ENCODE data around the gene CERS2. TPM values are rescaled to one million over a fixed set of nuclear protein-coding genes. Genes with fewer than 3 reads are reported as not detected.

The CERS2 gene
- total RNA-seq, 6 experiments from 2014 or later: 189 to 305 (median 255) TPM

- Mint-ChIP-seq H3K27ac (peak within 1 kb of the TSS; percentile 95), H3K9me3 (peaks cover 12% of the 10 kb centered on the region), H3K4me1 (ENCODE audit: low read depth) (peaks cover 19% of the 10 kb centered on the region), H3K27me3 (ENCODE audit: insufficient read depth) (no peaks in the 10 kb centered on the region; the same call in 1 of the 2 replicates), H3K4me3 (peak within 1 kb of the TSS; percentile 97), H3K36me3 (ENCODE audit: low read depth) (peaks cover 43% of the 10 kb centered on the region)
- DNase-seq: peak; percentile 95
- peak; percentile 31; the same call in 1 of the 2 replicates for TF ChIP-seq CTCF (IDR thresholded peaks at IDR 0.05)
Measured at GRCh38 chr1:150926097-150926741, 48.4 kb downstream of the CERS2 start, which contains the start of gene SETDB1. Gene SETDB1 (plus strand): TSS chr1:150926363. CDS start chr1:150927715, 1,352 bp downstream.

- Mint-ChIP-seq H3K9me3 (peaks cover 4% of the 10 kb centered on the region; the same call in 1 of the 2 replicates), H3K36me3 (ENCODE audit: low read depth) (peaks cover 33% of the 10 kb centered on the region), H3K4me1 (ENCODE audit: low read depth) (peaks cover 19% of the 10 kb centered on the region), H3K27ac (no peak overlapping the region; the same call in 1 of the 2 replicates), H3K27me3 (ENCODE audit: insufficient read depth) (no peaks in the 10 kb centered on the region; the same call in 1 of the 2 replicates), H3K4me3 (peak overlapping the region; percentile 97)
- DNase-seq: no peak
- TF ChIP-seq CTCF (IDR thresholded peaks at IDR 0.05): no peak
Measured at GRCh38 chr1:150925080-150925479, 49.6 kb downstream of the CERS2 start.

- Mint-ChIP-seq H3K27ac (peak overlapping the region; percentile 49), H3K36me3 (ENCODE audit: low read depth) (peaks cover 10% of the 10 kb centered on the region; the same call in 1 of the 2 replicates), H3K4me3 (peak overlapping the region; percentile 42; the same call in 1 of the 2 replicates), H3K27me3 (ENCODE audit: insufficient read depth) (no peaks in the 10 kb centered on the region; the same call in 1 of the 2 replicates), H3K4me1 (ENCODE audit: low read depth) (peaks cover 16% of the 10 kb centered on the region), H3K9me3 (no peaks in the 10 kb centered on the region)
- DNase-seq: peak; percentile 92
- peak; percentile 92 for TF ChIP-seq CTCF (IDR thresholded peaks at IDR 0.05)
Measured at GRCh38 chr1:150922519-150922975, 52.1 kb downstream of the CERS2 start.

GRCh38 chr1:150917387-150917786 lies 57.2 kb downstream of the CERS2 start:
- H3K4me1 Mint-ChIP-seq (ENCODE audit: low read depth): peaks cover 21% of the 10 kb centered on the region
- H3K36me3 Mint-ChIP-seq (ENCODE audit: low read depth): no peaks in the 10 kb centered on the region
- no peaks in the 10 kb centered on the region for H3K9me3 Mint-ChIP-seq
- no peak for DNase-seq
- H3K27ac Mint-ChIP-seq: no peak overlapping the region
- no peak for TF ChIP-seq CTCF (IDR thresholded peaks at IDR 0.05)
- H3K4me3 Mint-ChIP-seq: no peak overlapping the region
- H3K27me3 Mint-ChIP-seq (ENCODE audit: insufficient read depth): peaks cover 2% of the 10 kb centered on the region

Other genes starting within 250 kb of the CERS2 start
- gene CTSS, start 209.1 kb downstream of the CERS2 start, total RNA-seq (2021; fragmentation: NEBNext Ultra II Directional; extraction: Animal tissue kit (Norgen Biotek cat#: 25700)): under 1 TPM in 5 of 6 experiments, not detected in 1; 0.14 to 0.77 (median 0.31) TPM
- 100 to 1,000 TPM in 4 of 6 experiments, 10 to 100 TPM in 1, 1 to 10 TPM in 1; 8.5 to 104 (median 101) TPM for gene CTSK, start 166.6 kb downstream of the CERS2 start, total RNA-seq (2021; fragmentation: NEBNext Ultra II Directional; extraction: Animal tissue kit (Norgen Biotek cat#: 25700))
- gene ARNT, start 98.2 kb downstream of the CERS2 start, total RNA-seq (2021; fragmentation: NEBNext Ultra II Directional; extraction: Animal tissue kit (Norgen Biotek cat#: 25700)): 10 to 100 TPM; 21.7 to 28.0 (median 25.2) TPM
- not detected for gene CTXND2, start 87.7 kb downstream of the CERS2 start, total RNA-seq (2021; fragmentation: NEBNext Ultra II Directional; extraction: Animal tissue kit (Norgen Biotek cat#: 25700))
- gene SETDB1, start 48.5 kb downstream of the CERS2 start, total RNA-seq (2021; fragmentation: NEBNext Ultra II Directional; extraction: Animal tissue kit (Norgen Biotek cat#: 25700)): 10 to 100 TPM; 21.0 to 25.7 (median 23.4) TPM
- under 1 TPM; 0.28 to 0.55 (median 0.46) TPM for gene ANXA9, start 7.5 kb upstream of the CERS2 start, total RNA-seq (2021; fragmentation: NEBNext Ultra II Directional; extraction: Animal tissue kit (Norgen Biotek cat#: 25700))
- gene MINDY1, start 32.1 kb upstream of the CERS2 start, total RNA-seq (2021; fragmentation: NEBNext Ultra II Directional; extraction: Animal tissue kit (Norgen Biotek cat#: 25700)): 10 to 100 TPM in 1 of 6 experiments, 1 to 10 TPM in 5; 8.3 to 11.9 (median 9.0) TPM
- 10 to 100 TPM in 1 of 6 experiments, 1 to 10 TPM in 5; 6.6 to 10.0 (median 7.7) TPM for gene PRUNE1, start 33.6 kb upstream of the CERS2 start, total RNA-seq (2021; fragmentation: NEBNext Ultra II Directional; extraction: Animal tissue kit (Norgen Biotek cat#: 25700))
- under 1 TPM in 5 of 6 experiments, not detected in 1; 0.06 to 0.31 (median 0.12) TPM for gene BNIPL, start 61.8 kb upstream of the CERS2 start, total RNA-seq (2021; fragmentation: NEBNext Ultra II Directional; extraction: Animal tissue kit (Norgen Biotek cat#: 25700))
- 1 to 10 TPM; 3.0 to 6.6 (median 4.6) TPM for gene C1orf56, start 72.9 kb upstream of the CERS2 start, total RNA-seq (2021; fragmentation: NEBNext Ultra II Directional; extraction: Animal tissue kit (Norgen Biotek cat#: 25700))
- gene CDC42SE1, start 84.8 kb upstream of the CERS2 start, total RNA-seq (2021; fragmentation: NEBNext Ultra II Directional; extraction: Animal tissue kit (Norgen Biotek cat#: 25700)): 10 to 100 TPM; 63.2 to 75.1 (median 68.3) TPM
- gene MLLT11, start 85.6 kb upstream of the CERS2 start, total RNA-seq (2021; fragmentation: NEBNext Ultra II Directional; extraction: Animal tissue kit (Norgen Biotek cat#: 25700)): 10 to 100 TPM in 4 of 6 experiments, 1 to 10 TPM in 2; 9.3 to 11.7 (median 10.8) TPM
- 10 to 100 TPM; 10.6 to 12.2 (median 11.5) TPM for gene GABPB2, start 95.9 kb upstream of the CERS2 start, total RNA-seq (2021; fragmentation: NEBNext Ultra II Directional; extraction: Animal tissue kit (Norgen Biotek cat#: 25700))
- gene SEMA6C, start 171.8 kb upstream of the CERS2 start, total RNA-seq (2021; fragmentation: NEBNext Ultra II Directional; extraction: Animal tissue kit (Norgen Biotek cat#: 25700)): 1 to 10 TPM in 5 of 6 experiments, under 1 TPM in 1; 0.94 to 1.5 (median 1.4) TPM
- not detected for gene TNFAIP8L2, start 181.8 kb upstream of the CERS2 start, total RNA-seq (2021; fragmentation: NEBNext Ultra II Directional; extraction: Animal tissue kit (Norgen Biotek cat#: 25700))
- 1 to 10 TPM; 5.0 to 6.6 (median 6.0) TPM for gene LYSMD1, start 191.1 kb upstream of the CERS2 start, total RNA-seq (2021; fragmentation: NEBNext Ultra II Directional; extraction: Animal tissue kit (Norgen Biotek cat#: 25700))
- 10 to 100 TPM; 38.4 to 45.7 (median 41.5) TPM for gene SCNM1, start 191.3 kb upstream of the CERS2 start, total RNA-seq (2021; fragmentation: NEBNext Ultra II Directional; extraction: Animal tissue kit (Norgen Biotek cat#: 25700))
- gene TMOD4, start 201.1 kb upstream of the CERS2 start, total RNA-seq (2021; fragmentation: NEBNext Ultra II Directional; extraction: Animal tissue kit (Norgen Biotek cat#: 25700)): 1 to 10 TPM in 1 of 6 experiments, under 1 TPM in 2, not detected in 3; 0.40 to 1.1 (median 0.99) TPM
- gene VPS72, start 215.4 kb upstream of the CERS2 start, total RNA-seq (2021; fragmentation: NEBNext Ultra II Directional; extraction: Animal tissue kit (Norgen Biotek cat#: 25700)): 10 to 100 TPM; 57.8 to 87.4 (median 73.9) TPM
- 10 to 100 TPM; 85.4 to 98.6 (median 90.6) TPM for gene PIP5K1A, start 223.7 kb upstream of the CERS2 start, total RNA-seq (2021; fragmentation: NEBNext Ultra II Directional; extraction: Animal tissue kit (Norgen Biotek cat#: 25700))

Data from HFFc6 (cell line).